Endothelial cell (in vitro differentiated cells): ENCODE results near the gene ENGASE. TPM values are rescaled to one million over a fixed set of nuclear protein-coding genes. Genes with fewer than 3 reads are reported as not detected.

Experiments
- DNase-seq: peaks from one replicate; pipeline ENCODE4 v3.0.0; 2021; ENCODE audit warnings: low spot score
- H3K27ac Mint-ChIP-seq: one replicate; pipeline ENCODE4 v1.8.0; 2021; ENCODE audit warnings: mixed read lengths, inconsistent platforms; ENCODE audit not compliant: unreplicated experiment
- H3K27me3 Mint-ChIP-seq: one replicate; pipeline ENCODE4 v1.8.0; 2021; ENCODE audit warnings: mild to moderate bottlenecking, moderate library complexity, mixed read lengths, inconsistent platforms; ENCODE audit not compliant: unreplicated experiment
- H3K36me3 Mint-ChIP-seq: one replicate; pipeline ENCODE4 v1.8.0; 2021; ENCODE audit warnings: mild to moderate bottlenecking, low read depth, mixed read lengths, inconsistent platforms; ENCODE audit not compliant: unreplicated experiment
- H3K4me1 Mint-ChIP-seq: one replicate; pipeline ENCODE4 v1.8.0; 2021; ENCODE audit warnings: mild to moderate bottlenecking, mixed read lengths, inconsistent platforms; ENCODE audit not compliant: unreplicated experiment
- H3K4me3 Mint-ChIP-seq: one replicate; pipeline ENCODE4 v1.8.0; 2021; ENCODE audit warnings: mild to moderate bottlenecking, mixed read lengths, inconsistent platforms; ENCODE audit not compliant: unreplicated experiment
- H3K9me3 Mint-ChIP-seq: one replicate; pipeline ENCODE4 v1.8.0; 2021; ENCODE audit warnings: mixed read lengths, inconsistent platforms; ENCODE audit not compliant: unreplicated experiment
- total RNA-seq: library from RNA; stranded (reverse); fragmentation: NEBNext Ultra II Directional; extraction: Animal tissue kit (Norgen Biotek cat#: 25700); gene quantifications from one replicate; pipeline ENCODE4 v1.2.1, GENCODE V29; 2021; ENCODE audit not compliant: unreplicated experiment
- TF ChIP-seq, protein P1 (sequence below): fragments of 200-600 bp; sonication (generic); IDR thresholded peaks from one replicate; pipeline ENCODE4 v1.5.0; 2021; ENCODE audit warnings: antibody characterized with exemption; ENCODE audit not compliant: unreplicated experiment

The ENGASE gene
- total RNA-seq, 1 donor from 2014 or later: 31.6 TPM

GRCh38 chr17:79131274-79131635, 56.6 kb downstream of the ENGASE start:
- H3K27me3 Mint-ChIP-seq: peaks cover 5% of the 10 kb centered on the region
- DNase-seq: no peak
- peaks cover 3% of the 10 kb centered on the region for H3K36me3 Mint-ChIP-seq
- no peaks in the 10 kb centered on the region for H3K4me1 Mint-ChIP-seq
- TF ChIP-seq, protein P1, sequence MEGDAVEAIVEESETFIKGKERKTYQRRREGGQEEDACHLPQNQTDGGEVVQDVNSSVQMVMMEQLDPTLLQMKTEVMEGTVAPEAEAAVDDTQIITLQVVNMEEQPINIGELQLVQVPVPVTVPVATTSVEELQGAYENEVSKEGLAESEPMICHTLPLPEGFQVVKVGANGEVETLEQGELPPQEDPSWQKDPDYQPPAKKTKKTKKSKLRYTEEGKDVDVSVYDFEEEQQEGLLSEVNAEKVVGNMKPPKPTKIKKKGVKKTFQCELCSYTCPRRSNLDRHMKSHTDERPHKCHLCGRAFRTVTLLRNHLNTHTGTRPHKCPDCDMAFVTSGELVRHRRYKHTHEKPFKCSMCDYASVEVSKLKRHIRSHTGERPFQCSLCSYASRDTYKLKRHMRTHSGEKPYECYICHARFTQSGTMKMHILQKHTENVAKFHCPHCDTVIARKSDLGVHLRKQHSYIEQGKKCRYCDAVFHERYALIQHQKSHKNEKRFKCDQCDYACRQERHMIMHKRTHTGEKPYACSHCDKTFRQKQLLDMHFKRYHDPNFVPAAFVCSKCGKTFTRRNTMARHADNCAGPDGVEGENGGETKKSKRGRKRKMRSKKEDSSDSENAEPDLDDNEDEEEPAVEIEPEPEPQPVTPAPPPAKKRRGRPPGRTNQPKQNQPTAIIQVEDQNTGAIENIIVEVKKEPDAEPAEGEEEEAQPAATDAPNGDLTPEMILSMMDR: no peak
- no peak overlapping the region for H3K27ac Mint-ChIP-seq
- H3K4me3 Mint-ChIP-seq: no peak overlapping the region
- no peaks in the 10 kb centered on the region for H3K9me3 Mint-ChIP-seq

- peaks cover 3% of the 10 kb centered on the region for H3K36me3 Mint-ChIP-seq
- no peak overlapping the region for H3K4me3 Mint-ChIP-seq
- H3K4me1 Mint-ChIP-seq: no peaks in the 10 kb centered on the region
- no peak overlapping the region for H3K27ac Mint-ChIP-seq
- TF ChIP-seq, protein P1: no peak
- peaks cover 5% of the 10 kb centered on the region for H3K27me3 Mint-ChIP-seq
- no peaks in the 10 kb centered on the region for H3K9me3 Mint-ChIP-seq
- DNase-seq: no peak
These were observed 57.1 kb downstream of the ENGASE start for GRCh38 chr17:79131701-79132100.

- no peaks in the 10 kb centered on the region for H3K9me3 Mint-ChIP-seq
- peaks cover 6% of the 10 kb centered on the region for H3K27me3 Mint-ChIP-seq
- H3K36me3 Mint-ChIP-seq: peaks cover 3% of the 10 kb centered on the region
- H3K4me1 Mint-ChIP-seq: no peaks in the 10 kb centered on the region
- TF ChIP-seq, protein P1: no peak
- H3K4me3 Mint-ChIP-seq: no peak overlapping the region
- no peak overlapping the region for H3K27ac Mint-ChIP-seq
- DNase-seq: no peak
These were observed 57.8 kb downstream of the ENGASE start for GRCh38 chr17:79132271-79133064.

DNA sequence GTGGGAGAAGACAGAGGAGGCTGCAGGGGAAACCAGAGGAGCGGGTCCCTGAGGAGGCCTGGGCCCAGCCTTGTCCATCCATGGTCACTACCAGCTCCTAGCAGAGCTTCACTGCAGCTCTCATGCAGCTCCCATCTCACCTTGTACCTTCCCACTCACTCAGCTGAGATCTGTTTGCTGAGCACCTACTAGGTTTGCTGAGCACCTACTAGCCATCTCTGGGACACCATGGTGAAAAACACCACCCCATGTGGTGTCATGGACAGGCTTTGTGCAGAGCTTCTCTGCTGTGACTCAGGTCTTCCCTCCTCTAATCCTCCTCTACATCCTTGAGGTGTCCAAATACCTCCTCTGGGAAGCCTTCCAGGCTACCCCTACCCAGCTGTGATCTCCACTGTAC, 58.6 kb downstream of the ENGASE start:
- H3K4me1 Mint-ChIP-seq: no peaks in the 10 kb centered on the region
- DNase-seq: no peak
- no peaks in the 10 kb centered on the region for H3K9me3 Mint-ChIP-seq
- peaks cover 3% of the 10 kb centered on the region for H3K36me3 Mint-ChIP-seq
- no peak overlapping the region for H3K27ac Mint-ChIP-seq
- no peak overlapping the region for H3K4me3 Mint-ChIP-seq
- TF ChIP-seq, protein P1: no peak
- peaks cover 4% of the 10 kb centered on the region for H3K27me3 Mint-ChIP-seq

GRCh38 chr17:79133985-79134384, 59.4 kb downstream of the ENGASE start:
- no peak for DNase-seq
- Mint-ChIP-seq H3K27me3 (peaks cover 8% of the 10 kb centered on the region), H3K27ac (no peak overlapping the region), H3K4me3 (no peak overlapping the region), H3K9me3 (no peaks in the 10 kb centered on the region), H3K36me3 (peaks cover 3% of the 10 kb centered on the region), H3K4me1 (no peaks in the 10 kb centered on the region)
- TF ChIP-seq, protein P1: no peak
